ENCODE data around the gene C1orf53. TPM values are rescaled to one million over a fixed set of nuclear protein-coding genes. Genes with fewer than 3 reads are reported as not detected.
A peak's percentile ranks its signal among the peaks of the same experiment; 100 is the strongest.

Gene C1orf53
- total and polyA plus RNA-seq, 2 of the 8 experiments (the other 6 are each of a cell fraction or from before 2014, with no cell fraction given), result 0.56 to 1.3 TPM

DNA sequence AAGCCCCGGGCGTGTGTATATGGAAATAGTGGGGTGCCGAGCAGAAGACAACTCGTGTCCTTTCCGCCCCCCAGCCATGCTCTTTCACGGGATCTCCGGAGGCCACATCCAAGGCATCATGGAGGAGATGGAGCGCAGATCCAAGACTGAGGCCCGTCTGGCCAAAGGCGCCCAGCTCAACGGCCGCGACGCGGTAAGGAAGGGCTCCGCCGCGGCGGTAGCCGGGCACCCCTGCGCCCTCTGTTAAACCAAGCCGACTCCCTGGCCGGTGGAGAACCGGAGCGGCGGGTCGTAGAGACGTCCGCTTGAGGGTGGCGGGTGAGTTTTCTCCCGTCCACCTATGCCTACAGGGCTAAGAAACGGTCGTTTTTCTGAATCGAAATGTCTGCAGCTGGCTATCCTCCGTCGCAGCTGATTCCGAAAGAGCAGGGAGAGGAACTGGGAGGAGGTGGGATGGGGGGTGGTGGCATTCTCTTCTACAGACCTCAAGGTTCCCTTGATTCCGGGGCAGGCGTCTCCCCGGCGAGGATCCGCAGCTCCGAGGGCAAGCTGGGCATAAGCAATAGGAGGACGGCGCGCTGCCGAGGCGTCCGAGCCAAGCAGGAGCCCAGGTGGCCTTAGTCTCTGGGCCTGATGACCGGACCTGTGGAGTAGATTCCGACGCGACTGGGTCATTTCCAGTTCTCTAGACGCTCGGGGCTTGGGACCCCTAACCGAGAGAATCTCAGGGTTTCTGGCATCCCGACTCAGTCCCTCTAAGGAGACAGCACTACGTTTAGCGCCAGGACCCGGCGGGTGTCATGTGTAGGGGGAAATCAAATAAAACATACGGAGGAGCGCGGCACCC, 15.6 kb downstream of the C1orf53 start:
- no peak overlapping the region for H2BK20ac ChIP-seq (ENCODE audit: low read length)
- WGBS, 2 experiments (ENCODE audit: extremely low coverage in 1 of 2, insufficient coverage in 1 of 2, insufficient read length in 1 of 2, insufficient replicate concordance in 2 of 2, low coverage in 1 of 2, low lambda C conversion rate in 2 of 2, missing lambda C conversion rate in 1 of 2), result 2% methylated on average over 62 of the region's 64 CpGs; no CpG with 5 or more reads in 1 of the 2 experiments
- 0 out of 2 replicates have a peak overlapping the region, but pooled peaks have one; percentile 27 for H3K18ac ChIP-seq (ENCODE audit: extremely low read depth, low read length)
- no peak overlapping the region; the same call in 1 of the 2 replicates for H2BK15ac ChIP-seq (ENCODE audit: low read length)
- H4K8ac ChIP-seq (ENCODE audit: extremely low read depth, insufficient read depth, low read length), result peak overlapping the region; percentile 62
- H3K4me1 ChIP-seq (replicated peaks in 1 of 4; ENCODE audit: control insufficient read depth in 3 of 4, insufficient read depth in 4 of 4, low read length in 3 of 4), result peaks cover 14 to 52% (median 25%) of the 10 kb centered on the region in 4 experiments
- no peaks in the 10 kb centered on the region for H3K9me3 ChIP-seq (ENCODE audit: insufficient read depth in 2 of 2, low read depth in 1 of 2, low read length in 1 of 2)
- H3K79me2 ChIP-seq (ENCODE audit: control insufficient read depth in 1 of 2, insufficient read depth in 2 of 2, low read length in 2 of 2), result no peaks in the 10 kb centered on the region
- peak overlapping the region; percentile 65 to 73 for H3K4me2 ChIP-seq (ENCODE audit: insufficient read depth in 1 of 2, low read depth in 2 of 2, low read length in 2 of 2)
- CTCF ChIA-PET (ENCODE audit: partially characterized antibody), result interaction anchor here (0.6 to 6.4 kb wide), 14 partner anchors 9 to 1466 kb away, joined by 3 to 112 read pairs (median 3); partner anchors contain the start of gene C1orf53
- H3K23ac ChIP-seq (ENCODE audit: insufficient read length), result no peak overlapping the region
- H3K4me3 ChIP-seq (ENCODE audit: extremely low read depth in 1 of 4, insufficient read depth in 2 of 4, low read depth in 3 of 4, low read length in 4 of 4), result peak overlapping the region; percentile 1 to 55 (median 22); a peak in 6 of 8 replicates
- H3K27ac ChIP-seq (ENCODE audit: low read depth, low read length), result no peak overlapping the region
- H3K4ac ChIP-seq (replicated peaks; ENCODE audit: insufficient read length, low read depth, low read length), result no peak overlapping the region
- FAIRE-seq (no peak), DNase-seq (ENCODE audit: low read depth in 1 of 2, low spot score in 2 of 2) (peak in 1 of 2 experiments; percentile 65)
- H3K9ac ChIP-seq (replicated peaks in 1 of 4; ENCODE audit: extremely low read depth in 1 of 4, low read depth in 3 of 4, low read length in 3 of 4), result no peak overlapping the region
- peaks cover 0 to 2% (median 0%) of the 10 kb centered on the region in 4 experiments; a peak in 1 of 8 replicates for H3K36me3 ChIP-seq (ENCODE audit: control insufficient read depth in 2 of 4, insufficient read depth in 4 of 4, low read length in 3 of 4)
- H2AFZ ChIP-seq (ENCODE audit: low read length), result no peak overlapping the region
- no peak overlapping the region for H3K56ac ChIP-seq (replicated peaks; ENCODE audit: insufficient read length, low read depth, low read length)
- H3K27me3 ChIP-seq (replicated peaks in 1 of 4; ENCODE audit: control insufficient read depth in 3 of 4, extremely low read depth in 1 of 4, insufficient read depth in 3 of 4, low read length in 3 of 4), result peaks cover 92 to 100% (median 99%) of the 10 kb centered on the region in 4 experiments
- H2BK12ac ChIP-seq (ENCODE audit: low read depth, low read length), result no peak overlapping the region
- H2BK5ac ChIP-seq (ENCODE audit: low read depth, low read length), result no peak overlapping the region
- H3K23me2 ChIP-seq (ENCODE audit: low read depth, low read length), result peaks cover 5% of the 10 kb centered on the region
- TF ChIP-seq TBP (IDR thresholded peaks at IDR 0.05; ENCODE audit: low read depth, low read length), result peak; percentile 58
- peak; percentile 47 for TF ChIP-seq KDM4A (IDR thresholded peaks at IDR 0.05; ENCODE audit: low read depth, low read length, severe bottlenecking)
- TF ChIP-seq SUZ12 (IDR thresholded peaks at IDR 0.05; ENCODE audit: low read length), result peak; percentile 98
- no peak for TF ChIP-seq KDM5A (IDR thresholded peaks at IDR 0.05; ENCODE audit: low read length)
- TF ChIP-seq GABPA (IDR thresholded peaks at IDR 0.05; ENCODE audit: borderline replicate concordance, insufficient read depth, low read length), result no peak
- peak; percentile 90 for TF ChIP-seq RNF2 (IDR thresholded peaks at IDR 0.05; ENCODE audit: borderline replicate concordance, low read depth, low read length, missing control alignments, poor library complexity, severe bottlenecking)
- peak; percentile 95 for TF ChIP-seq EZH2 (IDR thresholded peaks at IDR 0.05; ENCODE audit: low read depth, low read length, severe bottlenecking)
- peak; percentile 92 for TF ChIP-seq CBX8 (IDR thresholded peaks at IDR 0.05; ENCODE audit: borderline replicate concordance, low read depth, low read length)
- no peak for TF ChIP-seq EP300 (IDR thresholded peaks at IDR 0.05; ENCODE audit: borderline replicate concordance in 1 of 2, low read depth in 2 of 2, low read length in 2 of 2)
- peaks cover 5 to 9% of the 10 kb centered on the region in 2 experiments for H4K20me1 ChIP-seq (replicated peaks in 1 of 2; ENCODE audit: control insufficient read depth in 1 of 2, insufficient read depth in 2 of 2, low read length in 2 of 2)
- H3K79me1 ChIP-seq (ENCODE audit: low read depth, low read length), result no peaks in the 10 kb centered on the region
- H4K91ac ChIP-seq (replicated peaks; ENCODE audit: insufficient read length, low read length), result no peak overlapping the region
- H3K14ac ChIP-seq (ENCODE audit: insufficient read length), result no peak overlapping the region
- H2BK120ac ChIP-seq (replicated peaks; ENCODE audit: low read depth, low read length), result no peak overlapping the region
- POLR2A ChIA-PET (ENCODE audit: partially characterized antibody), result interaction anchor here (1.3 to 2.0 kb wide), 4 partner anchors 9 to 27 kb away, joined by 3 to 15 read pairs (median 8); partner anchors contain the start of gene C1orf53
- H2AK5ac ChIP-seq (ENCODE audit: low read depth, low read length), result no peak overlapping the region
- no peak overlapping the region for H4K5ac ChIP-seq (ENCODE audit: insufficient read length, low read depth, low read length)
